Gastroesophageal sphincter (tissue), 3 donors: ENCODE measurements around the gene KIF1A.

Source experiments
- POLR2AphosphoS5 ChIP-seq: sonication (generic); formaldehyde crosslinking; IDR thresholded peaks from one replicate; pipeline ENCODE4 v1.6.1; 2017; ENCODE audit warnings: antibody characterized with exemption
- TF ChIP-seq, protein P1 (sequence below), 4 experiments: fragments of 200-600 bp in 2 of 4; fragments of 450-650 bp in 2 of 4; sonication (generic) in 1 of 4; IDR thresholded peaks; one replicate each; pipeline ENCODE4 v1.5.1; 2017 to 2019; ENCODE audit warnings: antibody characterized with exemption in 4 of 4, mild to moderate bottlenecking in 2 of 4, moderate library complexity in 2 of 4

DNA sequence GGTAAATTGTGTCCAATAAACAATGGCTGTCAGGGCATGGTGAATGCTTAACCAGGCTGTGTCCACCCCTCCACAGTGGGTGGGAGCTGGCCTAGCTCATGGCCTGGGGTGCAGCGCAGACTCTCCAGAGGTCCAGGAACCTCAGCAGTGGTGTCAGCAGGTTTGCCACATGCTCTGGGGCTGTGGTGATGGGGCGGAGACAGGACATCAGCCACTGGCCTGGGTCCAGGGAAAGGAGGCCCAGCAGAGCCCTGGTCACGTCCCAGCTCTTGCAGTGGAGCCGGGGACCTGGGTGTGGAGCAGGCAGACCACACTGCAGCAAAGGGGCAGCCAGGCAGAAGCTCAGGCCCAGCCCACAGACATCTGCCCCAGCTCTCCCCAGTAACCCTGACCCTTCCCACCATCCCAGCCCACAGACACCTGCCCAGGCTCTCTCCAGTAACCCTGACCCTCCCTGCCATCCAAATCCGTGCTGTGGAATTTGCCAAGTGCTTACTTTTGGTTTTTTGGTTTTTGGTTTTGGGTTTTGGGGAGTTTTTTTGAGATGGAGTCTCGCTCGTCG lies 13.8 kb upstream of the KIF1A start:
- TF ChIP-seq, protein P1, sequence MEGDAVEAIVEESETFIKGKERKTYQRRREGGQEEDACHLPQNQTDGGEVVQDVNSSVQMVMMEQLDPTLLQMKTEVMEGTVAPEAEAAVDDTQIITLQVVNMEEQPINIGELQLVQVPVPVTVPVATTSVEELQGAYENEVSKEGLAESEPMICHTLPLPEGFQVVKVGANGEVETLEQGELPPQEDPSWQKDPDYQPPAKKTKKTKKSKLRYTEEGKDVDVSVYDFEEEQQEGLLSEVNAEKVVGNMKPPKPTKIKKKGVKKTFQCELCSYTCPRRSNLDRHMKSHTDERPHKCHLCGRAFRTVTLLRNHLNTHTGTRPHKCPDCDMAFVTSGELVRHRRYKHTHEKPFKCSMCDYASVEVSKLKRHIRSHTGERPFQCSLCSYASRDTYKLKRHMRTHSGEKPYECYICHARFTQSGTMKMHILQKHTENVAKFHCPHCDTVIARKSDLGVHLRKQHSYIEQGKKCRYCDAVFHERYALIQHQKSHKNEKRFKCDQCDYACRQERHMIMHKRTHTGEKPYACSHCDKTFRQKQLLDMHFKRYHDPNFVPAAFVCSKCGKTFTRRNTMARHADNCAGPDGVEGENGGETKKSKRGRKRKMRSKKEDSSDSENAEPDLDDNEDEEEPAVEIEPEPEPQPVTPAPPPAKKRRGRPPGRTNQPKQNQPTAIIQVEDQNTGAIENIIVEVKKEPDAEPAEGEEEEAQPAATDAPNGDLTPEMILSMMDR (IDR thresholded peaks at IDR 0.05) = no peak
- TF ChIP-seq POLR2AphosphoS5 = no peak
